GM12865 (cell line): ENCODE results near the gene SDS.

Source experiments
- DNase-seq: peaks from one replicate; pipeline ENCODE4 v3.0.0; 2010; ENCODE audit warnings: low read depth
- H3K4me3 ChIP-seq: 2 replicates; pipeline ENCODE4 v1.5.1; 2011; ENCODE audit warnings: mild to moderate bottlenecking, low read depth, low read length, control low read depth
- TF ChIP-seq, protein P1 (sequence below): IDR thresholded peaks from 2 replicates; pipeline ENCODE4 v1.5.1; 2011; ENCODE audit warnings: low read length, control low read depth, low read depth, inconsistent platforms; ENCODE audit not compliant: insufficient read depth; ENCODE audit errors: missing control alignments

The SDS gene

DNA sequence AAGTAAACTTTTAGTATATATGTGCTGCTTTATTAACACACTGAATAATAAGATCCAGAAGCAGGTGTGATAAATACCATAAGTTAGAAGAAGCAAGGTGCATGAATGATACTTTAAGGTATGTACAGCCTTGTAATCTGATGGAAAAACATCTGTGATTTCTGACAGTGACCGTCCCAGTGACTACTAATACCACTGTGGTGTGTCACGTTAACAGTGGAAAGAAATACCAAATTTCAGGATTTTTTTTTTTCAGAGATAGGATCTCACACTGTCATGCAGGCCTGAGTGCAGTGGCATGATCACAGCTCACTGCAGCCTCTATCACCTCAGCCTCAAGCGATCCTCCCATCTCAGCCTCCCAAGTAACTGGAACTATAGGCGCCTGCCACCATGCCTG is 21.5 kb downstream of the SDS start:
- TF ChIP-seq, protein P1, sequence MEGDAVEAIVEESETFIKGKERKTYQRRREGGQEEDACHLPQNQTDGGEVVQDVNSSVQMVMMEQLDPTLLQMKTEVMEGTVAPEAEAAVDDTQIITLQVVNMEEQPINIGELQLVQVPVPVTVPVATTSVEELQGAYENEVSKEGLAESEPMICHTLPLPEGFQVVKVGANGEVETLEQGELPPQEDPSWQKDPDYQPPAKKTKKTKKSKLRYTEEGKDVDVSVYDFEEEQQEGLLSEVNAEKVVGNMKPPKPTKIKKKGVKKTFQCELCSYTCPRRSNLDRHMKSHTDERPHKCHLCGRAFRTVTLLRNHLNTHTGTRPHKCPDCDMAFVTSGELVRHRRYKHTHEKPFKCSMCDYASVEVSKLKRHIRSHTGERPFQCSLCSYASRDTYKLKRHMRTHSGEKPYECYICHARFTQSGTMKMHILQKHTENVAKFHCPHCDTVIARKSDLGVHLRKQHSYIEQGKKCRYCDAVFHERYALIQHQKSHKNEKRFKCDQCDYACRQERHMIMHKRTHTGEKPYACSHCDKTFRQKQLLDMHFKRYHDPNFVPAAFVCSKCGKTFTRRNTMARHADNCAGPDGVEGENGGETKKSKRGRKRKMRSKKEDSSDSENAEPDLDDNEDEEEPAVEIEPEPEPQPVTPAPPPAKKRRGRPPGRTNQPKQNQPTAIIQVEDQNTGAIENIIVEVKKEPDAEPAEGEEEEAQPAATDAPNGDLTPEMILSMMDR, result no peak
- DNase-seq, result no peak
- H3K4me3 ChIP-seq, result no peak overlapping the region

GRCh38 chr12:113381220-113381619 is 22.5 kb downstream of the SDS start:
- DNase-seq, result no peak
- TF ChIP-seq, protein P1, result no peak
- no peak overlapping the region for H3K4me3 ChIP-seq

GRCh38 chr12:113378291-113378690 is 25.4 kb downstream of the SDS start:
- no peak overlapping the region for H3K4me3 ChIP-seq
- TF ChIP-seq, protein P1, result no peak
- DNase-seq, result no peak

GRCh38 chr12:113374823-113375428 is 28.8 kb downstream of the SDS start:
- no peak for DNase-seq
- no peak overlapping the region for H3K4me3 ChIP-seq
- TF ChIP-seq, protein P1, result no peak

- no peak for DNase-seq
- no peak overlapping the region for H3K4me3 ChIP-seq
- TF ChIP-seq, protein P1, result no peak
Observed at GRCh38 chr12:113373969-113374368, 29.7 kb downstream of the SDS start.

DNA sequence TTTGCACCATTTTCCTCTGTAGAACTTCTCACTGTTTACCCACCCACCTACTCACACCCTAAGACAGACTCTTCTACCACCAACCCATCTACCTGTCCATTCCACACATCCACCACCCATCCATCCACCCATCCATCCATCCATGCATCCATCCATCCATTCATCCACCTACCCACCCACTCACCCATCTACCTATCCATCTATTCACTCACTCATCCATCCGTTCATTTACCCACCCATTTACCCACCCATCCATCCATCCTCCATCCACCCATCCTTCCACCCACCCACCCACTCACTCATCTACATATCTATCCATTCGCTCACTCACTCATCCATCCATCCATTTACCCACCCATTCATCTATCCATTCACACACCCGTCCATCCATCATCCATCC is 30.2 kb downstream of the SDS start:
- no peak overlapping the region for H3K4me3 ChIP-seq
- no peak for DNase-seq
- TF ChIP-seq, protein P1, result no peak

- TF ChIP-seq, protein P1, result no peak
- no peak overlapping the region for H3K4me3 ChIP-seq
- no peak for DNase-seq
Observed at GRCh38 chr12:113372371-113372770, 31.3 kb downstream of the SDS start.
